NCI-H82 (cell line): ENCODE measurements around the gene DENND1A.

Source experiments
- DNase-seq: peaks from one replicate; lab custom pipeline; 2025; lab: John Stamatoyannopoulos, UW

Gene DENND1A

DNA sequence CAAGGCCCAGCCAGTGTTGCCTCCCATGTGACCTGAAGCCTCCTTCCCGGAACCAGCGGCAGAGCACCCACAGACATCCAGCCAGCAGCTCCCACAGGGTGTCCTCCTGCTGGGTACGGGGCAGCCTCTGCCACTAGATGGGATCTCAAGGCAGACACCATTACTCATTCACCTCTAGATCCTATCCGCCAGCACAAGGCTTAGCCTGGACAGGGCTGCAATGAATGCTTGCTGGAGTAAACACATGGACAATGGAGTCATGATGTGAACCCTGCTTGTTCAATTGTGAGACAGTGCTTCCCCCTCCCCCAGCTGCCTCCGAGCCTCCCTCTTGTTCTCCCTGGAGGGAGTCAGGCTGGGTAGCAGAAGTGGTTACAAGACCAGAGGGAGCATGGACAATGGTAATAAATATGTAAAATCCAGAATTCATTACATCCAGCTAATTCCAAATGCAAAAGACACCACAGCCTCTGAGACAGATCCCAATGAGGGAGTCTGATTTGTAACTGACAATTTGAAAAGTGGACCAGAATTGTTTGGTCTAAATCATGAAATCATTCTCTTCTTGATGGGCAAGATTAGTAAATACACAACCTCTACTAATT lies 441.9 kb downstream of the DENND1A start:
- no peak for DNase-seq

GRCh38 chr9:123486431-123486830 lies 443.5 kb downstream of the DENND1A start:
- DNase-seq: no peak

- DNase-seq: peak; percentile 64
Measured at GRCh38 chr9:123485216-123485615, 444.7 kb downstream of the DENND1A start.

GRCh38 chr9:123484130-123484529 lies 445.8 kb downstream of the DENND1A start:
- DNase-seq: no peak

GRCh38 chr9:123483191-123483803 lies 446.6 kb downstream of the DENND1A start:
- DNase-seq: no peak

DNA sequence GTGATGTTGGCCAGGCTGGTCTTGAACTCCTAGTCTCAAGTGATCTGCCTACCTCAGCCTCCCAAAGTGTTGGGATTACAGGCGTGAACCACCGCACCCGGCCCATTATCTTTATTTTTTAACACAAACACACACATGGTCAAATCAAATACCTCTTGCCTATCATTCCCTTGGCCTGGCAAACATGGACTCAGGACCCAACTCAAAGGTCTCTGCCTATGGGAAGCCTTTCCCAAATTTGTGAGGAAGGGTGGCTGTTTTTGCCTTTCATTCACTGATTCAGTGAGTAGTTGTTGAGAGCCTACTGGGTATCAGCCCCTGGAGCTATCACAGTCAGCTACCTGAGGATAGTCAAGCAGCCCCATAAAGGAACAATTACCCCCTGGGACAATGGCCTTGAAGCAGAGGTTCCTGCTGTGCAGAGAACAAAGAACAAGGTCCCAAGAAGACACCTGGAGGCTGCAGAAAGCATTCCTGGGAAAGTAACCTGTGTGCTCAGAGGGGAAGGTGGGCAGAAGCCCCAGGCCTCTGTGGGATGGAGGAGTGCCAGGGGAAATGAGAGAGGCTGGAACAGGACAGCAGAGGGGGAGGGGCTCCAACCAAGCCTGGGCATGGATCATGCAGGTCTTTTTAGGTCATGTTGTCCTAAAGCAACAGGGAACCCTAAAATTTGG lies 447.5 kb downstream of the DENND1A start:
- DNase-seq: no peak

- DNase-seq: no peak
Measured at GRCh38 chr9:123481209-123481865, 448.6 kb downstream of the DENND1A start.

GRCh38 chr9:123480791-123481190 lies 449.1 kb downstream of the DENND1A start:
- no peak for DNase-seq

GRCh38 chr9:123480096-123480495 lies 449.8 kb downstream of the DENND1A start:
- no peak for DNase-seq

DNA sequence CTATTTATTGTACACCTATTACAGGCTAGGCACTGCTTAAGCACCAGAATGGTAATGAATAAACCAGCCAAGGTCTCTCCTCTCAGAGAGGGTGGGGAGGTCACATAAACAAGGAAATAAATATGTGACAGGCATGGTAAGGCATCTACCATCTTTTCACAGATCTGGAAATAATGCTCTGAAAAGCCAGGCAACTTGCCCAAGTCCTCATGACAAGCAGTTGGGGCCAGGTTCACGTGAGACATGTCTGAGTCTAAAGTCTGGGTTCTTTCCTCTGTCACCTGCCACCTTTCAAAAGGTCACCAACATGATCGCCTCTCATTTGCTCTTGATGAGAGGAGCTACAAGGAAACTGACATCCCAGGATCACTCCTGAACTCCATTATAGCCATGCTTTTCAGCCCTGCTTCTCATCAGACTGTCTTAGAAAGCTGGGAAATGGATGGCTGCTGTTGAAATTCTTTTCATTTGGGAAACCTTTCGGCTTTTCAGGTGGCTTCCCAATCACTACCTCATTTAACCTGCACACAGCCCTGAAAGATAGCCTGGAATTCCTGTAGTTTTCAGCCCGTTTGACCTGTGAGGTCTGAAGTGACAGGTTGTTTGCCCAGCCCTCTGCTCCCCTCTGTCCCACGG lies 450.8 kb downstream of the DENND1A start:
- DNase-seq: no peak

DNA sequence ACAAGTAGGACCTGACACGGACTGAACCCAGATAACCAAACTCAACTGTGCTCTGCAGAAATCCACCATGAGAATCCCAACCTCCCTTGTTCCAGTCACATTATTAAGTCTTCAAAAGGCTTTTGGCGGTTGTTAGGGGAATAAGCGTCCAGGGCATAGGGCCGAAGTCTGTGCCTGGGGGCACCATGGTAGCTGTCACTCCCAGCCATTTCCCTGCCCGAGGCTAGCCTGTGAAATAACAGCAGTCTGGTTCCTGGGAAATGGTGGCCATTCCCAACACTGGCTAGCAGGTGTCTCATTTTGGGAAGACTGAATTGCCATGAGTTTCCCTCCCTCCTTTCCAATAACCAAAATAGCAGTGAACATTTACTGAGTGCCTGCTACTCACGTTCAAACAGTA lies 451.8 kb downstream of the DENND1A start:
- no peak for DNase-seq

GRCh38 chr9:123475407-123475806 lies 454.5 kb downstream of the DENND1A start:
- DNase-seq: no peak

DNA sequence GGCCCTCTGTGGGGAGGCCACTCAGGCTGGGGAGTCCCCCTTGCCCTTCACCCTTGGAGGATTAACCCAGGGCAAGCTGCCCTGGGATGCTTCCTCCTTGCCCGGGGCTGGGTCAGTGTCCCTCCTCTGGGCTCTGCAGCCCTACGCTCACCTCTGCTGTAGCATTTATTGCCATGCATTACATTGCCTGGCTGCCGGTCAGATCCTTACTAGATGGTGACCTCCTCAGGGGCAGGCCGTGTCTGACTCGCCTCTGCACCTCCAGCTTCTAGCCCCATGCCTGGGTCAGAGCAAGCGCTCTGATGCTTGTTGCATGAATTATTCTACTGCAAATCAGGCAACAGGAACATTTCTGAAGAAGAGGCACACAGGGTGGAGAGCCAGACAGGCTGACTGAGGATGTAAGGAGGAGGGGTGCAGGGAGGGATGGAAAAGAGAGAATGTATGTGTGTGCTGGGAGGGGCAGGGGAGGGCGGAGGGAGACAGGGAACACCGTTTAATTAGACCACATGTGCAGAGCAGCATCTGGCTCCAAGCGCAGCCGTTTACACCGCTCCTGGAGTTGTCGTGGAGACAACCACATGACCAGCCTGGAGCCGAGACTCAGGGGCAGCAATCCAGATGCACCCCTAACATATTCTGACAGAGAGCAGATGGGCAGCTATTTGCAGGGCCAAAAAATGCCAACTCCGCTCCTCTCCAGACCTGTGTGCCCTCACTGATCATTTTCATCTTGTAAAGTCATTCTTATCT lies 456.9 kb downstream of the DENND1A start:
- DNase-seq: peak; percentile 67

DNA sequence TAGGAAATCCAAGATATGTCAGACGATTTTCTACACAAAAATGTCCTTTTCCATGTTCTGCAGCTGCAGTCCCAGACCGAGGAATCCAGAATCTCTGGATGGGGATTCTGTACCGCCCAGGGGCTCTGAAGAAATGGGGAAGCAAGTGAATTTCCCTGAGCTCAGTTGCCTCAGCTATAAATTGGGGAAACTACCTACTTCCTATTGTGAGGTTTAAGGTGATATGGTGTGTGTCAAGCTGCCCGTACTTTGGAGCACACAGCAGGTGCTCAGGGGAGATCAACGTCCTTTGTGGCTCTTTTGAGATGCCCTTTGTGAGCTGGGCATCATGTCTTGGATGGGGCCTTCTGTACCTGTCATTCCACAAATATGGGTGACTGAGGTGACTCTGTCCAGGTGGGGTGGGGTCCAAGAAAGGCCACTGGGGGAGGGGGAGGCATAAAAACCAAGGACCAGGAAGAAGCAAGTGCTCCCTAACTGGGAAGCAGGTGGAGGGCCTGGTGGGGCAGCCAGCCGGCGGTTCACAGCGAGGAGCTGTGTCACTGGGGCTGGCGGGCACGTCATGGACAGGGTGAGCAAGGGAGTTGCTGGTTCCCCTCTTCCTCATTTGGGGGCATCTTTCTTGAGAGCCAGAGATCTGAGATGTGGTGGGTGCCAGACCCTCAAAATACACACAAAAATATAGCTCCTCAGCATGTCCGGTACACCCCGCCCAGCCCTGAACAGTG lies 457.9 kb downstream of the DENND1A start:
- no peak for DNase-seq

GRCh38 chr9:123470991-123471770 lies 458.7 kb downstream of the DENND1A start:
- no peak for DNase-seq

GRCh38 chr9:123470121-123470782 lies 459.7 kb downstream of the DENND1A start:
- DNase-seq: no peak

- DNase-seq: no peak
Measured at GRCh38 chr9:123469282-123469681, 460.6 kb downstream of the DENND1A start.

DNA sequence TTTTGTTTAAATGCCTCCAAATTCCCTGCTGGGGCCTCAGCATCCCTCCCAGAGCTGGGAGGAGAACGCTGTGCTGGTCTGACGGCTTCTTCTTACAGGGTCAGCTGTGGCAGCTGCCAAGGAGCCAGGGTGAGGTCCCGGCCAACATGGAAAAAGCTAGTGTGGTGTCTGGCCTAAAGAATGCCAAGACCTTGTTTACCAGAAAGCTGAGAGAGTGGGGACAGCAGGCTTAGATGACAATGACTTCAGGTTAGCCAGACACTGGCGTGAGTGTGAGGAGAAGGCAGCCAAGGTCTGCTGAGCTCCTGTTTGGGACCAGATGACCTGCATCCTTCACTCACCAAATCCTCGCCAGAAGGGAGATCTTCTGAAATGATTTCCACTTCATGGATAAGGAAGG lies 461.4 kb downstream of the DENND1A start:
- no peak for DNase-seq

GRCh38 chr9:123465304-123465703 lies 464.6 kb downstream of the DENND1A start:
- no peak for DNase-seq

GRCh38 chr9:123460091-123460490 lies 469.8 kb downstream of the DENND1A start:
- DNase-seq: no peak
